Activated CD4-positive, alpha-beta T cell treated with anti-CD3 and anti-CD28 coated beads for 36 hours (primary cell): ENCODE measurements around the gene GNAI3. TPM values are rescaled to one million over a fixed set of nuclear protein-coding genes. Genes with fewer than 3 reads are reported as not detected.
A peak's percentile ranks its signal among the peaks of the same experiment; 100 is the strongest.

ENCODE experiments used
- ATAC-seq: fragments of 200-7000 bp; cut with Tn5 transposase; one replicate; pipeline ENCODE4 v1.10.0; 2021; ENCODE audit warnings: mild to moderate bottlenecking, moderate library complexity
- CTCF ChIA-PET: fragments of 350-600 bp; sonication (Branson Sonifier 250); formaldehyde crosslinking; loops from one replicate; lab custom pipeline; 2021; ENCODE audit warnings: antibody characterized with exemption; lab: Charles Lee
- POLR2A ChIA-PET: fragments of 350-600 bp; sonication (Branson Sonifier 250); formaldehyde crosslinking; loops from one replicate; lab custom pipeline; 2021; ENCODE audit warnings: antibody characterized with exemption, inconsistent platforms; lab: Charles Lee
- DNase-seq: peaks from one replicate; pipeline ENCODE4 v3.0.0-alpha.2; 2020
- H3K27ac Mint-ChIP-seq: one replicate; pipeline ENCODE4 v1.8.0; 2021; ENCODE audit warnings: mixed read lengths
- H3K27me3 Mint-ChIP-seq: one replicate; pipeline ENCODE4 v1.8.0; 2021; ENCODE audit warnings: mixed read lengths
- H3K36me3 Mint-ChIP-seq: one replicate; pipeline ENCODE4 v1.8.0; 2021; ENCODE audit warnings: low read depth, mixed read lengths
- H3K4me1 Mint-ChIP-seq: one replicate; pipeline ENCODE4 v1.8.0; 2021; ENCODE audit warnings: mixed read lengths
- H3K4me3 Mint-ChIP-seq: one replicate; pipeline ENCODE4 v1.8.0; 2021; ENCODE audit warnings: mild to moderate bottlenecking, moderate library complexity, mixed read lengths
- H3K9me3 Mint-ChIP-seq: one replicate; pipeline ENCODE4 v1.8.0; 2021; ENCODE audit warnings: low read depth, mixed read lengths
- intact Hi-C, 2 experiments: fragments of 100-400 bp; cut with DNase I in 1 of 2; cut with micrococcal nuclease in 1 of 2; formaldehyde crosslinking; loops; one replicate each; pipeline versions ENCODE4 v1.14.2 to v1.15.1; 2022 to 2024; cut with DNase I, micrococcal nuclease
- total RNA-seq, 2 experiments: library from RNA; stranded (reverse); gene quantifications; one replicate each; pipeline ENCODE4 v1.2.3, GENCODE V29; 2021

GNAI3 gene
- total RNA-seq, 2 experiments from 2014 or later = 7.1 to 9.6 TPM

- Mint-ChIP-seq H3K4me1 (peaks cover 10% of the 10 kb centered on the region), H3K4me3 (no peak overlapping the region), H3K27ac (no peak overlapping the region), H3K9me3 (no peaks in the 10 kb centered on the region), H3K27me3 (no peaks in the 10 kb centered on the region), H3K36me3 (no peaks in the 10 kb centered on the region)
- POLR2A ChIA-PET = no interaction called here
- CTCF ChIA-PET = interaction anchor here (0.7 to 9.0 kb wide), 6 partner anchors 8 to 184 kb away, joined by 3 to 165 read pairs (median 3); no protein-coding TSS in a partner anchor
- ATAC-seq = no peak
- DNase-seq = no peak
- intact Hi-C loops = no loop called here
Observed at GRCh38 chr1:109644670-109645069, 96.3 kb downstream of the GNAI3 start.

GRCh38 chr1:109649491-109649914 lies 101.1 kb downstream of the GNAI3 start:
- ATAC-seq (no peak), DNase-seq (no peak)
- Mint-ChIP-seq H3K27me3 (peaks cover 3% of the 10 kb centered on the region), H3K4me1 (no peaks in the 10 kb centered on the region), H3K27ac (no peak overlapping the region), H3K36me3 (no peaks in the 10 kb centered on the region), H3K4me3 (no peak overlapping the region), H3K9me3 (no peaks in the 10 kb centered on the region)
- intact Hi-C loops = no loop called here
- POLR2A ChIA-PET = no interaction called here
- CTCF ChIA-PET = interaction anchor here (0.6 to 5.7 kb wide), 12 partner anchors 9 to 464 kb away, joined by 3 to 141 read pairs (median 8); partner anchors contain the start of genes AHCYL1, GNAI3 and GSTM1

GRCh38 chr1:109650609-109651008 lies 102.2 kb downstream of the GNAI3 start:
- ATAC-seq = no peak
- intact Hi-C loops = no loop called here
- Mint-ChIP-seq H3K36me3 (no peaks in the 10 kb centered on the region), H3K4me3 (no peak overlapping the region), H3K9me3 (no peaks in the 10 kb centered on the region), H3K27ac (no peak overlapping the region), H3K27me3 (peaks cover 3% of the 10 kb centered on the region), H3K4me1 (peaks cover 6% of the 10 kb centered on the region)
- ChIA-PET CTCF (interaction anchor here (0.7 to 5.7 kb wide), 20 partner anchors 9 to 333 kb away, joined by 3 to 141 read pairs (median 4); partner anchors contain the start of genes AHCYL1, AMIGO1, GNAI3 and GSTM1), POLR2A (no interaction called here)
- DNase-seq = no peak

- ChIA-PET POLR2A (interaction anchor here (0.7 kb wide), 1 partner anchor 142 kb away, joined by 6 read pairs; no protein-coding TSS in a partner anchor), CTCF (interaction anchor here (0.8 to 5.7 kb wide), 11 partner anchors 8 to 332 kb away, joined by 3 to 141 read pairs (median 8); partner anchors contain the start of genes AHCYL1 and GSTM1)
- Mint-ChIP-seq H3K27me3 (peaks cover 3% of the 10 kb centered on the region), H3K27ac (no peak overlapping the region), H3K9me3 (no peaks in the 10 kb centered on the region), H3K36me3 (no peaks in the 10 kb centered on the region), H3K4me3 (no peak overlapping the region), H3K4me1 (peaks cover 12% of the 10 kb centered on the region)
- ATAC-seq = no peak
- DNase-seq = no peak
- intact Hi-C loops = no loop called here
Observed at GRCh38 chr1:109652402-109652801, 104.0 kb downstream of the GNAI3 start.

- DNase-seq (no peak), ATAC-seq (no peak)
- intact Hi-C loops = no loop called here
- H3K9me3 Mint-ChIP-seq = no peaks in the 10 kb centered on the region
- peaks cover 12% of the 10 kb centered on the region for H3K4me1 Mint-ChIP-seq
- CTCF ChIA-PET = interaction anchor here (1.1 to 5.7 kb wide), 6 partner anchors 9 to 329 kb away, joined by 3 to 141 read pairs (median 8); no protein-coding TSS in a partner anchor
- H3K27ac Mint-ChIP-seq = no peak overlapping the region
- H3K4me3 Mint-ChIP-seq = no peak overlapping the region
- POLR2A ChIA-PET = no interaction called here
- H3K27me3 Mint-ChIP-seq = peaks cover 3% of the 10 kb centered on the region
- no peaks in the 10 kb centered on the region for H3K36me3 Mint-ChIP-seq
Observed at GRCh38 chr1:109653306-109653705, 104.9 kb downstream of the GNAI3 start.

- Mint-ChIP-seq H3K4me1 (peaks cover 12% of the 10 kb centered on the region), H3K27ac (no peak overlapping the region), H3K27me3 (peaks cover 3% of the 10 kb centered on the region), H3K36me3 (peaks cover 3% of the 10 kb centered on the region), H3K4me3 (no peak overlapping the region), H3K9me3 (no peaks in the 10 kb centered on the region)
- ATAC-seq = no peak
- DNase-seq = no peak
- intact Hi-C loops = no loop called here
- POLR2A ChIA-PET = no interaction called here
- CTCF ChIA-PET = interaction anchor here (0.6 to 4.6 kb wide), 8 partner anchors 11 to 372 kb away, joined by 3 to 47 read pairs (median 4); partner anchors contain the start of gene PSRC1
Observed at GRCh38 chr1:109654519-109654918, 106.1 kb downstream of the GNAI3 start.

GRCh38 chr1:109655615-109656519 lies 107.5 kb downstream of the GNAI3 start, which contains the start of gene GSTM4:
TSS of gene GSTM4 (plus strand) at chr1:109656099. CDS start at chr1:109656390, 291 bp downstream.
- peak; percentile 96 for ATAC-seq
- Mint-ChIP-seq H3K27ac (peak within 1 kb of the TSS; percentile 90), H3K9me3 (no peaks in the 10 kb centered on the region), H3K4me1 (peaks cover 12% of the 10 kb centered on the region), H3K27me3 (peaks cover 3% of the 10 kb centered on the region), H3K4me3 (peak within 1 kb of the TSS; percentile 93), H3K36me3 (peaks cover 3% of the 10 kb centered on the region)
- CTCF ChIA-PET = interaction anchor here (0.6 to 4.6 kb wide), 12 partner anchors 13 to 329 kb away, joined by 3 to 47 read pairs (median 4); partner anchors contain the start of genes AHCYL1 and GSTM1
- POLR2A ChIA-PET = interaction anchor here (0.6 kb wide), 1 partner anchor 329 kb away, joined by 5 read pairs; the partner anchor contains the start of gene AHCYL1
- DNase-seq = peak; percentile 85
- intact Hi-C loops = loop anchor here (1.0 to 2.0 kb wide), 5 partner anchors 13 to 110 kb away; partner anchors contain the start of genes GSTM1 (in 1 of the 2) and GSTM3 (in 1 of the 2)

- no peaks in the 10 kb centered on the region for H3K9me3 Mint-ChIP-seq
Observed at GRCh38 chr1:109657395-109657794, 109.0 kb downstream of the GNAI3 start.

GRCh38 chr1:109657970-109658369 lies 109.6 kb downstream of the GNAI3 start:
- POLR2A ChIA-PET = no interaction called here
- Mint-ChIP-seq H3K27ac (no peak overlapping the region), H3K9me3 (no peaks in the 10 kb centered on the region), H3K4me3 (no peak overlapping the region), H3K4me1 (peaks cover 12% of the 10 kb centered on the region), H3K27me3 (no peaks in the 10 kb centered on the region), H3K36me3 (peaks cover 3% of the 10 kb centered on the region)
- CTCF ChIA-PET = interaction anchor here (0.6 to 4.6 kb wide), 9 partner anchors 10 to 327 kb away, joined by 3 to 47 read pairs (median 3); partner anchors contain the start of genes AHCYL1, GSTM1 and GSTM2
- DNase-seq = no peak
- no peak for ATAC-seq
- intact Hi-C loops = loop anchor here (2.0 kb wide), 2 partner anchors 15 to 83 kb away; partner anchors contain the start of gene GSTM3 (in 1 of the 2)

More at GRCh38 chr1:109657395-109657794, 109.0 kb downstream of the GNAI3 start:
- ATAC-seq (no peak), DNase-seq (no peak)
- Mint-ChIP-seq H3K27me3 (no peaks in the 10 kb centered on the region), H3K27ac (no peak overlapping the region), H3K36me3 (peaks cover 3% of the 10 kb centered on the region), H3K4me3 (peak overlapping the region; percentile 48), H3K4me1 (peaks cover 12% of the 10 kb centered on the region)
- intact Hi-C loops = loop anchor here (2.0 kb wide), 2 partner anchors 15 to 83 kb away; partner anchors contain the start of gene GSTM3 (in 1 of the 2)
- POLR2A ChIA-PET = no interaction called here
- CTCF ChIA-PET = interaction anchor here (0.9 to 4.6 kb wide), 4 partner anchors 11 to 167 kb away, joined by 3 to 47 read pairs (median 4); partner anchors contain the start of gene GSTM2

- POLR2A ChIA-PET = no interaction called here
- H3K27me3 Mint-ChIP-seq = no peaks in the 10 kb centered on the region
- H3K27ac Mint-ChIP-seq = no peak overlapping the region
- ATAC-seq (no peak), DNase-seq (no peak)
- H3K9me3 Mint-ChIP-seq = no peaks in the 10 kb centered on the region
- intact Hi-C loops = no loop called here
- H3K4me3 Mint-ChIP-seq = no peak overlapping the region
- H3K36me3 Mint-ChIP-seq = peaks cover 3% of the 10 kb centered on the region
- H3K4me1 Mint-ChIP-seq = peaks cover 12% of the 10 kb centered on the region
- CTCF ChIA-PET = interaction anchor here (0.6 to 4.6 kb wide), 8 partner anchors 18 to 326 kb away, joined by 3 to 47 read pairs (median 3); partner anchors contain the start of genes AHCYL1 and GSTM1
Observed at GRCh38 chr1:109658533-109659042, 110.2 kb downstream of the GNAI3 start.
